GM21381 (cell line): ENCODE results near the gene SLC32A1.

ENCODE experiments used
- ATAC-seq: cut with Tn5 transposase; IDR thresholded peaks from one replicate; pipeline ENCODE4 v1.9.1; 2021; ENCODE audit warnings: mild to moderate bottlenecking, moderate library complexity; ENCODE audit not compliant: unreplicated experiment

Gene SLC32A1

GRCh38 chr20:38725148-38725901 is 1.0 kb downstream of the SLC32A1 start:
- ATAC-seq = no peak

GRCh38 chr20:38725931-38726803 is 1.9 kb downstream of the SLC32A1 start:
- ATAC-seq = no peak

GRCh38 chr20:38726804-38727606 is 2.7 kb downstream of the SLC32A1 start:
- no peak for ATAC-seq

- ATAC-seq = no peak
Observed at GRCh38 chr20:38727607-38728190, 3.4 kb downstream of the SLC32A1 start.

GRCh38 chr20:38728191-38728781 is 4.0 kb downstream of the SLC32A1 start:
- ATAC-seq = no peak

- ATAC-seq = no peak
Observed at GRCh38 chr20:38728911-38729642, 4.8 kb downstream of the SLC32A1 start.

- no peak for ATAC-seq
Observed at GRCh38 chr20:38729767-38730166, 5.5 kb downstream of the SLC32A1 start.

GRCh38 chr20:38730167-38730988 is 6.1 kb downstream of the SLC32A1 start:
- ATAC-seq = no peak

GRCh38 chr20:38730989-38731737 is 6.9 kb downstream of the SLC32A1 start:
- peak; percentile 70 for ATAC-seq

- no peak for ATAC-seq
Observed at GRCh38 chr20:38731738-38732113, 7.4 kb downstream of the SLC32A1 start.

- no peak for ATAC-seq
Observed at GRCh38 chr20:38732981-38733380, 8.7 kb downstream of the SLC32A1 start.

- ATAC-seq = no peak
Observed at GRCh38 chr20:38735172-38735571, 10.9 kb downstream of the SLC32A1 start.

GRCh38 chr20:38737887-38738286 is 13.6 kb downstream of the SLC32A1 start:
- ATAC-seq = no peak

GRCh38 chr20:38745757-38746156 is 21.5 kb downstream of the SLC32A1 start:
- no peak for ATAC-seq

GRCh38 chr20:38747495-38748096 is 23.3 kb downstream of the SLC32A1 start:
- ATAC-seq = no peak

GRCh38 chr20:38748097-38748860 is 24.0 kb downstream of the SLC32A1 start, which contains the start of gene ACTR5:
Gene ACTR5 (plus strand): TSS chr20:38748460. CDS start chr20:38748479, 19 bp downstream.
- peak; percentile 84 for ATAC-seq

GRCh38 chr20:38748861-38749149 is 24.5 kb downstream of the SLC32A1 start:
- no peak for ATAC-seq
